ENCODE results near the gene PODXL.

Gene PODXL

GRCh38 chr7:131583430-131583829 is 27.0 kb upstream of the PODXL start:
- Histone ChIP-seq H3K4me3 (replicated peaks; ENCODE audit: insufficient read depth, low read length) (no peak overlapping the region), H3K27me3 (ENCODE audit: insufficient read depth, poor library complexity, severe bottlenecking) (no peaks in the 10 kb centered on the region), H3K27ac (replicated peaks) (no peak overlapping the region)
- DNase-seq (ENCODE audit: low read depth in 1 of 2, low spot score in 1 of 2) = no peak
- TF ChIP-seq POLR2AphosphoS5 (IDR thresholded peaks at IDR 0.05; ENCODE audit: low read depth) (no peak), GABPA (IDR thresholded peaks at IDR 0.05; ENCODE audit: low read depth) (no peak), CTCF (IDR thresholded peaks at IDR 0.05; ENCODE audit: insufficient read depth, low read length) (no peak)

- Histone ChIP-seq H3K27ac (replicated peaks) (no peak overlapping the region), H3K27me3 (ENCODE audit: insufficient read depth, poor library complexity, severe bottlenecking) (no peaks in the 10 kb centered on the region), H3K4me3 (replicated peaks; ENCODE audit: insufficient read depth, low read length) (no peak overlapping the region)
- no peak for DNase-seq (ENCODE audit: low read depth in 1 of 2, low spot score in 1 of 2)
- TF ChIP-seq SPI1 (IDR thresholded peaks at IDR 0.05; ENCODE audit: borderline replicate concordance, low read depth) = no peak
- TF ChIP-seq REST (IDR thresholded peaks at IDR 0.05; ENCODE audit: insufficient replicate concordance, low read depth) = no peak
- no peak for TF ChIP-seq CTCF (IDR thresholded peaks at IDR 0.05; ENCODE audit: insufficient read depth, low read length)
- no peak for TF ChIP-seq POLR2AphosphoS5 (IDR thresholded peaks at IDR 0.05; ENCODE audit: low read depth)
- TF ChIP-seq GABPA (IDR thresholded peaks at IDR 0.05; ENCODE audit: low read depth) = no peak
Observed at GRCh38 chr7:131581241-131582051, 25.0 kb upstream of the PODXL start.

- Histone ChIP-seq H3K27ac (replicated peaks) (no peak overlapping the region), H3K27me3 (ENCODE audit: insufficient read depth, poor library complexity, severe bottlenecking) (no peaks in the 10 kb centered on the region), H3K4me3 (replicated peaks; ENCODE audit: insufficient read depth, low read length) (no peak overlapping the region)
- TF ChIP-seq GABPA (IDR thresholded peaks at IDR 0.05; ENCODE audit: low read depth) = no peak
- TF ChIP-seq CTCF (IDR thresholded peaks at IDR 0.05; ENCODE audit: insufficient read depth, low read length) = no peak
- TF ChIP-seq SPI1 (IDR thresholded peaks at IDR 0.05; ENCODE audit: borderline replicate concordance, low read depth) = no peak
- no peak for TF ChIP-seq POLR2AphosphoS5 (IDR thresholded peaks at IDR 0.05; ENCODE audit: low read depth)
- no peak for TF ChIP-seq REST (IDR thresholded peaks at IDR 0.05; ENCODE audit: insufficient replicate concordance, low read depth)
- DNase-seq (ENCODE audit: low read depth in 1 of 2, low spot score in 1 of 2) = no peak
Observed at GRCh38 chr7:131578602-131579001, 22.2 kb upstream of the PODXL start.
